Glomerular visceral epithelial cell (primary cell): ENCODE measurements around the gene MYO5B.
A peak's percentile ranks its signal among the peaks of the same experiment; 100 is the strongest.
"Not testable (repeated sequence)": the region's sequence is repeated elsewhere in the genome, so short reads cannot be mapped to it uniquely, and the experiment has no call there.

Experiments used
- DNase-seq: peaks from one replicate; pipeline ENCODE4 v3.0.0-alpha.2; 2016; ENCODE audit errors: extremely low spot score

MYO5B gene

DNA sequence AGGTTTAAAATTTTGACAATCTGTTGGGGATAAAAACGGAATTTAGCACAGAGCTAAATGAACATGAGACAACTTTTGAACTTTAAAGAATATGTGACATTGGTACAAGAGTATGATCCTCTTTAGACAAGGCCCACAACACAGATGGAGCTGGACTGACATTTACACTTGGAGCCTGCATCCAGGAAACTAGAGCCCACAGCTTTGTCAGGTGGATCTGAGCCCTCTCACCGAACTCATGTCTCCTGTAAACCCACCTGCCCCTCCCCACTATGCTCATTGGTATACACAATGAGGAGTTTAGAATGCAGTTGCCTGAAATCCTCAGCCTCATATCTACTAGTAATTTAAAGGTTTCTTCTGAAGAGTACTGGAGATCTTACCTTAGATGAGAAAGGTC, 359.5 kb downstream of the MYO5B start:
- no peak for DNase-seq

DNA sequence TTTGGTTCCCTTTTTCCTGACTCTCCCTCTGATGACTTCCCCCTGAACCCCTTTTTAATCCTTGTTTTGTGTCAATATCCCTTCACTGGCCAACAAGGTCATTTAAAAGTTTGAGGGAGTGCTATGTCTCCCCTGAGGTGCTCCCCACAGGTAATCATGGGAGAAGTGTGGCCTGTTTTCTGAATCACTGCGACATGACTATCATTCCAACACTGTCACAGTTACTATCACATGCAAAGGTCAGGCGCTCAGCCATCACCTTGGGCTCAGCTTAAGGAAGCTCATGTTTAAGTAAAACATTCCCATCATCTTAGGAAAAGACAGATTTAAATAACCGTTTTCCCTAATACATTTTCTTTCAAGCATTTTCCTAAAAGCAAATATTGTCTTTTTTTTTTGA, 360.7 kb downstream of the MYO5B start:
- DNase-seq: no peak

DNA sequence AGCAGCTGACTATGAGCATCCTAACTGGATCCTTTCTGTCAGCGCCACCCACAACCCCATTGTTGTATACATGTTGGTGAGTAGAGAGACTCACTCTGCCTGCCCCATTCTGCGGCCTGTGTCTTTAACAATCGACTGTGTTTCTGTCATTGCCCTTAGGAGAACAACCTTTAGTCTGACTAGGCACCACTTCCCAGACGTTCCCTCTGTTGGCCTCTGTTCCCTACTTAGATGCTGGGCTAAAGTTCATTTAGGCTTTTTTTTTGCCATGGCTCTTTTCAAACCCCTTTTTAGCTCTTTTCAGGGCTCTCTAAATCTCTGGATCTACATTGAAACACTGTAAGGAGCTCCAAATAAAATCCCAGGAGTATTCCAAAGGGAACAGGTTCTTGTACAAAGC, 361.1 kb downstream of the MYO5B start:
- no peak for DNase-seq

DNA sequence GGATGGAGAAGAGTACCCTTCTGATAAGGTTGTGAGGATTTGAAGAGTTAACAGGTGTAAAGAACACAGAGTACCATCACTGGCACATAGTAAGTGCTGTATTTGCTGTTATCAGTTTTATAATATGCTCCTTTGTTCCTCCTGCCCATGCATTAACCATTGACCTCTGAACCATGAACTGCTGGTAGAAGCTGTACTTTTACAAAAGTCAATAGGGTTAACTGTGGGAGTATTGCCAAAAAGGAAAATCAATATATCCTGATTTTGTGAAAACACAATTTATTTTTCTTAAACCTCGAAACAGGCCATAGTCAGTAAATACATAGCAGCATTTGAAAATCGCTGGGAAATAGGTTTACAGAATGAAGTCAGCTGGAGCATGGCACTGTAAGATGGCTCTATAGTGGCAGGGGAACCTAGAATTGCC, 362.7 kb downstream of the MYO5B start:
- no peak for DNase-seq

DNA sequence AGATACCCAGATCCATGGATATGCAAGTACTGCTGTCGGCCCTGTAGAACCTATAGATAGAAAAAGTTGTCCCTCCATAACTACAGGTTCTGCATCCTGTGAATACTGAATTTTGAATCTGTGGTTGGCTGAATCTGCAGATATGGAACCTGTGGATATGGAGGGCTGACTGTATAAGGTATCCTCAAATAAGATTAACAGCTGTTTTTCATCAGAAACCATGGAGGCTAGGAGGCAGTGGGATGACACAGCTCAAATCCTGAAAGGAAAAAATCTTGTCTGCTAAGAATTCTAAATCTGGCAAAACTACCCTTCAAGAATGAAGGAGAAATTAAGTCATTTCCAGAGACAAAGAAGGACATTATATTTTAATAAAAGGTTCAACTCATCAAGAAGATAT, 367.0 kb downstream of the MYO5B start:
- no peak for DNase-seq

- DNase-seq: peak; percentile 13
These were observed 374.9 kb downstream of the MYO5B start for GRCh38 chr18:49819823-49820671.

DNA sequence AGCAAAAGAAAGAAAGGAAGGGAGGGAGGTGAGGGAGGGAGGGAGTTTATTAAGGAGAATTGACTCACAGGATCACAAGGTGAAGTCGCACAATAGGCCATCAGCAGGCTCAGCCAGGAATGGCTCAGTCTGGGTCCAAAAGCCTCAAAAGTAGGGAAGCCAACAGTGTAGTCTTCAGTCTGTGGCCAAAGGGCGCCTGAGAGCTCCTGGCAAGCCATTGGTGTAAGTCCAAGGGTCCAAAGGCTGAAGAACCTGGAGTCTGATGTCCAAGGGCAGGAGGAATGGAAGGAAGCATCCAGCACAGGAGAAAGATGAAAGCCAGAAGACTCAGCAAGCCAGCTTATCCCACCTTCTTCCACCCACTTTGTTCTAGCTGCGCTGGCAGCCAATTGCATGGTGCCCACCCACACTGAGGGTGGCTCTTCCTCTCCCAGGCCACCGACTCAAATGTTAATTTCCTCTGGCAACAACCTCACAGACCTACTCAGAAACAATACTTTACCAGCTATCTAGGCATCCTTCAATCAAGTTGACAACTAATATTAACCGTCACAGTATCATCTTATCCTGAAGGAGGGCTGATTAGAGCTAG, 375.8 kb downstream of the MYO5B start:
- no peak for DNase-seq

DNA sequence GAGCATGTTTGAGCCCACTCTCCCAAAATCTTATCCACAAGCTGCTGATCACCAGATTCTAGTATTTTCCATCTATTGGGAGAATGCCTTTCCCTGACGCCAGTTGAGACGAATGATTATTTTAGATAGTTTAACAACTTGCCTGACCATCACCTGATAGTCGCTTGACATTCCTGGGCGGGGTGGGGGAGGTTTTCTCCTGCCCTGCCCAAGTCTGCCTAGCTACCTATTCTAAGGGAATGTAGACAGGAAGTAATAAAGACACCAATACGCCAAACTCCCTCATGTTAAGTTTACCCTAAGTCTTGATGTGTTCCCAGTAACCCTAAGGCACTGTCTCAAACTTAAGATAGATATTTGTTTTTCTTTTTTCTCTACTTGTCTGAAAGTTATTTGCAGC, 377.0 kb downstream of the MYO5B start:
- DNase-seq: no peak

GRCh38 chr18:49815927-49816326, 379.0 kb downstream of the MYO5B start:
- DNase-seq: no peak

DNA sequence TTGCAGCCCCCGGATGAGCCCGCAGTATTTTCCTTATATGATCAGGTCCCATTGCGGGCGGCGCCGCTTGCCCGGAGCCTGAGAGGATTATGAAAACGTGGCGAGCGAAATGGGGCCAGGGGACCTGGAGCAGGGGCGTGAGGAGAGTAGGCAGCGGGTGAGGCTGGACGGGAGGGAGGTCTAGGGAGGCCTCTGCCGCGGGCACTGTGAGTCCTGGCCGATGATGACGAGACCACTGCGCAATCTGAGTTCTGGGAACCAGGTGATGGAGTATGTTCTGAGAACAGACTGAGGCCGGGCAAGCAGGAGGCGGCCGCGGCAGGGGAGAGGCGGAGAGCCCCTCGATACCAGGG, 380.8 kb downstream of the MYO5B start:
- DNase-seq: peak; percentile 48

GRCh38 chr18:49813319-49814146, 381.4 kb downstream of the MYO5B start, which contains the start of gene ACAA2:
ACAA2 (minus strand) TSS chr18:49813533; CDS start chr18:49813484, 49 bp downstream.
- DNase-seq: peak; percentile 89

GRCh38 chr18:49813069-49813318, 382.0 kb downstream of the MYO5B start:
- DNase-seq: peak; percentile 32

DNA sequence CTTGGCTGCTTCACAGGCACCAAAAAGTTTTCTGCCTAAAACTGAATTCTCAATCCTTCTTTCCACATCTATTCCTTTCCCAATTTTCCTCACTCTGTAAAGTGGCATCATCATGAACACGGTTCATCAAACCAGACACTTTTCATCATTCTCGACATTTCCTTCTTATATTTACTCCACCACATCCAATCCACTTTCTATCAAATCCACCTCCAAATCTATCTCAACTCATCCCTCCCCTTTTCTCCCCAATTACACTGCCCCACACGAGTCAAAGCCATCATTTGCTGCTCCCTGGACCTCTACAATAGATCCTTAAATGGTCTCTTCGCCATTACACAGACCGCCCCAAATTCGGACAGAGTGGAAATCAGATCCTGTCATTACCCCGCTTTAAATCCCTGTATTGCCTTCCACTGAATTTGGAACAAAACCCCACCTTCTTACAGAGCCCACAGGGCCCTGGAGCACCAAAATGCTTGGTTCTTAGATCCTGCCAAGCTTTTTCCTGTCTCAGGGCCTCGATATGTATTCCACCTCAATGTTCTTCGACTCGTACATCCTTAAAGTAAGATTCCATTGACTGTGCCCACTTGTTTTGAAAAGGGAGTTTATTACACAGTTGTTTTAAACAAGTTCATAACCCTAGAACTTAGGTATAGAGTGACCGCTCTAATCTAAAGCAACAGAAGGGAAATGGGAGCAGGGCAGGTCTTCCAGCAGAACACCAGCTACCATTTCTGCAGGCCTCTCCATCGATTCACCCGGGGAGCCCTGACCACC, 382.5 kb downstream of the MYO5B start:
- DNase-seq: no peak

- no peak for DNase-seq
These were observed 383.6 kb downstream of the MYO5B start for GRCh38 chr18:49811151-49811938.

- not testable (repeated sequence) for DNase-seq
These were observed 386.3 kb downstream of the MYO5B start for GRCh38 chr18:49808553-49809191.

- DNase-seq: no peak
These were observed 390.9 kb downstream of the MYO5B start for GRCh38 chr18:49804096-49804495.

GRCh38 chr18:49802623-49803022, 392.3 kb downstream of the MYO5B start:
- no peak for DNase-seq

- DNase-seq: not testable (repeated sequence)
These were observed 394.5 kb downstream of the MYO5B start for GRCh38 chr18:49800491-49800890.

DNA sequence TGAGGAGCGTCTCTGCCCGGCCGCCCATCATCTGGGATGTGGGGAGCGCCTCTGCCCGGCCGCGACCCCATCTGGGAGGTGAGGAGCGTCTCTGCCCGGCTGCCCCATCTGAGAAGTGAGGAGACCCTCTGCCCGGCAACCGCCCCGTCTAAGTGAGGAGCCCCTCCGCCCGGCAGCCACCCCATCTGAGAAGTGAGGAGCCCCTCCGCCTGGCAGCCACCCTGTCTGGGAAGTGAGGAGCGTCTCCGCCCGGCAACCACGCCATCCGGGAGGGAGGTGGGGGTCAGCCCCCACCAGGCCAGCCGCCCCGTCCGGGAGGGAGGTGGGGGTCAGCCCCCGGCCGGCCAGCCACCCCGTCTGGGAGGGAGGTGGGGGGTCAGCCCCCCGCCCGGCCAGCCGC, 395.1 kb downstream of the MYO5B start:
- not testable (repeated sequence) for DNase-seq

DNA sequence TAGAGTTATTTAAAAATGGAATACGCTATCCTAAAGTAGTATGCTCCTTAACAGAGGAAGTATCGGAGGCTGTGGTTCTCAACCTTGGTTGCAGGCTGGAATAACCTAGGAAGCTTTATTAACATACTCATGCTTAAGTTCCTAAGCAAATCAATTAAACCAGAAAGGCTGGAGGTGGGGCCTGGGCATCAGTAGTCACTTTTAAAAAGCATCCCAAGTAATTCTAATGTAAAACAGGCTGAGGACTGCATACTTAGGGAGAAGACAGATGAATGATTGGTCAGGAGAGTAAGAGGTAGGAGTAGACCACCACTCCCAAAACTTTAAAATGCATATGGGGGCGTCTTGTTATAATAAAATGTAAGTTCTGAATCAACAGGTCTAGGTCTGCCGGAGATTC, 396.9 kb downstream of the MYO5B start:
- DNase-seq: no peak
